H9 (cell line): ENCODE data around the gene SPEF2. TPM values are rescaled to one million over a fixed set of nuclear protein-coding genes. Genes with fewer than 3 reads are reported as not detected.

ENCODE experiments used
- DNase-seq: peaks from one replicate; pipeline ENCODE4 v3.0.0-alpha.2; 2017
- H2AFZ ChIP-seq: one replicate; pipeline ENCODE4 v1.6.1; 2013; ENCODE audit warnings: mild to moderate bottlenecking, low read length, control low read depth, moderate library complexity
- H2AK5ac ChIP-seq: 2 replicates; pipeline ENCODE4 v1.6.1; 2013; ENCODE audit warnings: low read length, control low read depth, mixed read lengths; ENCODE audit not compliant: insufficient read length
- H2BK120ac ChIP-seq: one replicate; pipeline ENCODE4 v1.6.1; 2013; ENCODE audit warnings: low read depth, mild to moderate bottlenecking, low read length, control low read depth, inconsistent platforms; ENCODE audit not compliant: poor library complexity, severe bottlenecking
- H2BK12ac ChIP-seq: 2 replicates; pipeline ENCODE4 v1.6.1; 2013; ENCODE audit warnings: low read length, control low read depth, mixed read lengths, low read depth; ENCODE audit not compliant: insufficient read length
- H2BK15ac ChIP-seq: 2 replicates; pipeline ENCODE4 v1.6.1; 2013; ENCODE audit warnings: low read depth, low read length, control low read depth
- H2BK20ac ChIP-seq: one replicate; pipeline ENCODE4 v1.6.1; 2013; ENCODE audit warnings: low read depth, mild to moderate bottlenecking, low read length, control low read depth, inconsistent platforms; ENCODE audit not compliant: poor library complexity, severe bottlenecking
- H2BK5ac ChIP-seq: 2 replicates; pipeline ENCODE4 v1.6.1; 2013; ENCODE audit warnings: low read length, control low read depth, mixed read lengths; ENCODE audit not compliant: insufficient read length
- H3K14ac ChIP-seq: 2 replicates; pipeline ENCODE4 v1.6.1; 2013; ENCODE audit warnings: low read length, control low read depth; ENCODE audit not compliant: insufficient read depth
- H3K18ac ChIP-seq: 2 replicates; pipeline ENCODE4 v1.6.1; 2013; ENCODE audit warnings: low read depth, mild to moderate bottlenecking, mixed read lengths, low read length, control low read depth; ENCODE audit not compliant: insufficient read length
- H3K23ac ChIP-seq: 2 replicates; pipeline ENCODE4 v1.6.1; 2013; ENCODE audit warnings: low read length, control low read depth, mixed read lengths, low read depth; ENCODE audit not compliant: insufficient read length
- H3K23me2 ChIP-seq: 2 replicates; pipeline ENCODE4 v1.6.1; 2013; ENCODE audit warnings: low read depth, mild to moderate bottlenecking, mixed read lengths, low read length, control low read depth; ENCODE audit not compliant: insufficient read length, poor library complexity, severe bottlenecking
- H3K27ac ChIP-seq: 2 replicates; pipeline ENCODE4 v1.5.1; 2013; ENCODE audit warnings: low read length, control low read depth, mixed read lengths, low read depth; ENCODE audit not compliant: insufficient read length
- H3K27me3 ChIP-seq: 2 replicates; pipeline ENCODE4 v1.6.1; 2013; ENCODE audit warnings: low read length, control low read depth, inconsistent platforms; ENCODE audit not compliant: insufficient read depth
- H3K4ac ChIP-seq: 2 replicates; pipeline ENCODE4 v1.6.1; 2013; ENCODE audit warnings: low read depth, mild to moderate bottlenecking, control low read depth, inconsistent platforms, low read length, moderate library complexity
- H3K4me1 ChIP-seq: 2 replicates; pipeline ENCODE4 v1.6.1; 2013; ENCODE audit warnings: low read length, control low read depth, inconsistent platforms; ENCODE audit not compliant: insufficient read depth
- H3K4me2 ChIP-seq: 2 replicates; pipeline ENCODE4 v1.6.1; 2013; ENCODE audit warnings: low read length, control low read depth, mixed read lengths; ENCODE audit not compliant: insufficient read length, insufficient read depth
- H3K56ac ChIP-seq: 2 replicates; pipeline ENCODE4 v1.6.1; 2013; ENCODE audit warnings: low read depth, mild to moderate bottlenecking, mixed read lengths, low read length, control low read depth; ENCODE audit not compliant: insufficient read length
- H3K79me1 ChIP-seq: 2 replicates; pipeline ENCODE4 v1.6.1; 2013; ENCODE audit warnings: low read depth, mild to moderate bottlenecking, moderate library complexity, low read length, control low read depth, inconsistent platforms; ENCODE audit not compliant: insufficient read depth, poor library complexity, severe bottlenecking
- H3K79me2 ChIP-seq: 2 replicates; pipeline ENCODE4 v1.6.1; 2013; ENCODE audit warnings: low read length, control low read depth, inconsistent platforms; ENCODE audit not compliant: insufficient read depth
- H3K9ac ChIP-seq: 2 replicates; pipeline ENCODE4 v1.6.1; 2013; ENCODE audit warnings: low read length, control low read depth, mixed read lengths; ENCODE audit not compliant: insufficient read length; ENCODE audit errors: extremely low read depth
- H3K9me3 ChIP-seq: one replicate; pipeline ENCODE4 v1.6.1; 2013; ENCODE audit warnings: low read depth, low read length, inconsistent platforms; ENCODE audit not compliant: control insufficient read depth
- H3T11ph ChIP-seq: one replicate; pipeline ENCODE4 v1.6.1; 2013; ENCODE audit warnings: mild to moderate bottlenecking, low read length, control low read depth, inconsistent platforms
- H4K20me1 ChIP-seq: one replicate; pipeline ENCODE4 v1.6.1; 2013; ENCODE audit not compliant: control insufficient read depth, insufficient read length, insufficient read depth
- H4K5ac ChIP-seq: 2 replicates; pipeline ENCODE4 v1.6.1; 2013; ENCODE audit warnings: low read depth, mild to moderate bottlenecking, mixed read lengths, low read length, control low read depth; ENCODE audit not compliant: insufficient read length
- H4K8ac ChIP-seq: replicated peaks from 2 replicates; pipeline ENCODE4 v1.6.1; 2013; ENCODE audit warnings: low read length, control low read depth, mixed read lengths, low read depth; ENCODE audit not compliant: insufficient read length
- H4K91ac ChIP-seq: 2 replicates; pipeline ENCODE4 v1.6.1; 2013; ENCODE audit warnings: low read depth, mild to moderate bottlenecking, moderate library complexity, mixed read lengths, low read length, control low read depth; ENCODE audit not compliant: insufficient read length
- H3K27ac Mint-ChIP-seq, 3 experiments: 2 replicates in 2 of 3; 3 replicates in 1 of 3; pipeline ENCODE4 v1.8.0; 2020 to 2021; ENCODE audit warnings: mixed read lengths in 3 of 3, mild to moderate bottlenecking in 1 of 3, moderate library complexity in 1 of 3
- H3K27me3 Mint-ChIP-seq: 2 replicates; pipeline ENCODE4 v1.8.0; 2021; ENCODE audit warnings: low read depth, mild to moderate bottlenecking, moderate library complexity, mixed read lengths
- H3K36me3 Mint-ChIP-seq, 3 experiments: 2 replicates in 2 of 3; 3 replicates in 1 of 3; pipeline ENCODE4 v1.8.0; 2020 to 2021; ENCODE audit warnings: low read depth in 3 of 3, mixed read lengths in 3 of 3; ENCODE audit not compliant: insufficient read depth in 1 of 3
- H3K4me1 Mint-ChIP-seq, 2 experiments: 2 replicates each; pipeline ENCODE4 v1.8.0; 2020; ENCODE audit warnings: mixed read lengths in 2 of 2
- H3K4me3 Mint-ChIP-seq, 2 experiments: 2 replicates in 1 of 2; 3 replicates in 1 of 2; pipeline ENCODE4 v1.8.0; 2020 to 2021; ENCODE audit warnings: mild to moderate bottlenecking in 2 of 2, mixed read lengths in 2 of 2, moderate library complexity in 1 of 2
- H3K9me3 Mint-ChIP-seq, 2 experiments: 2 replicates in 1 of 2; 3 replicates in 1 of 2; pipeline ENCODE4 v1.8.0; 2020; ENCODE audit warnings: mild to moderate bottlenecking in 2 of 2, mixed read lengths in 2 of 2, moderate library complexity in 1 of 2
- CTCF ChIP-seq: fragments of 200-600 bp; sonication (generic); conservative IDR thresholded peaks from 3 replicates; pipeline ENCODE4 v1.8.0; 2021; ENCODE audit warnings: antibody characterized with exemption, mild to moderate bottlenecking
- WGBS: extraction: QIAGEN DNeasy Blood & Tissue Kit; methylation state at CpG from one replicate; pipeline ENCODE4 v1.1.7; 2013; ENCODE audit warnings: missing lambda C conversion rate, low lambda C conversion rate, mixed read lengths; ENCODE audit not compliant: insufficient read length; ENCODE audit errors: extremely low coverage; 5-methylcytosine and 5-hydroxymethylcytosine counted together
- total RNA-seq: library from RNA; stranded (reverse); gene quantifications from 2 replicates; pipeline ENCODE4 v1.2.1, GENCODE V29; 2021

The SPEF2 gene
- total RNA-seq, 1 experiment from 2014 or later, result 1.0 TPM

DNA sequence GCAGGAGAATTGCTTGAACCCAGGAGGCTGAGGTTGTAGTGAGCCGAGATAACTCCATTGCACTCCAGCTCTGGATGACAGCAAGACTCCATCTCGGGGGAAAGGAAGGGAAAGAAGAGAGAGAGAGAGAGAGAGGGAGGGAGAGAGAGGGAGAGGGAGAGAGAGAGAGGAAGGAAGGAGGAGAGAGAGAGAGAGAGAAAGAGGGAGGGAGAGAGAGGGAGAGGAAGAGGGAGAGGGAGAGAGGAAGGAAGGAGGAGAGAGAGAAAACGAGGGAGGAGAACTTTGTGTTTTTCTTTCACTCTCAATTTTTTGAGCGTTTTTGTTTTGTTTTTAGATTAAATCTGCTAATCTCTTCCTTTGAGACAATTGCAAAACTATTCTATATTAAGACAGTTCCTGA lies 46.9 kb downstream of the SPEF2 start:
- no peaks in the 10 kb centered on the region for H3K23me2 ChIP-seq
- H2BK12ac ChIP-seq, result no peak overlapping the region
- H3K27ac ChIP-seq, result no peak overlapping the region
- H3T11ph ChIP-seq, result no peak overlapping the region
- H3K9ac ChIP-seq, result no peak overlapping the region
- no peak for DNase-seq
- H4K91ac ChIP-seq, result no peak overlapping the region
- no peaks in the 10 kb centered on the region for H3K9me3 ChIP-seq
- no peaks in the 10 kb centered on the region for H4K20me1 ChIP-seq
- no peak overlapping the region for H2BK20ac ChIP-seq
- Mint-ChIP-seq H3K27ac (no peak overlapping the region), H3K36me3 (no peaks in the 10 kb centered on the region), H3K9me3 (no peaks in the 10 kb centered on the region), H3K4me3 (no peak overlapping the region), H3K4me1 (no peaks in the 10 kb centered on the region), H3K27me3 (peaks cover 20% of the 10 kb centered on the region)
- no peaks in the 10 kb centered on the region for H3K27me3 ChIP-seq
- no peak overlapping the region for H2BK120ac ChIP-seq
- no peak overlapping the region for H4K8ac ChIP-seq
- no peak overlapping the region for H3K18ac ChIP-seq
- no peak overlapping the region for H3K23ac ChIP-seq
- no peak overlapping the region for H2BK5ac ChIP-seq
- H3K4ac ChIP-seq, result no peak overlapping the region
- H3K4me2 ChIP-seq, result no peak overlapping the region
- no peak overlapping the region for H3K14ac ChIP-seq
- H3K56ac ChIP-seq, result no peak overlapping the region
- no peak for TF ChIP-seq CTCF
- H2AK5ac ChIP-seq, result no peak overlapping the region
- no CpG with 5 or more reads among the region's 4 CpGs for WGBS
- H4K5ac ChIP-seq, result no peak overlapping the region
- H3K4me1 ChIP-seq, result no peaks in the 10 kb centered on the region
- H3K79me1 ChIP-seq, result no peaks in the 10 kb centered on the region
- H2AFZ ChIP-seq, result no peak overlapping the region
- H2BK15ac ChIP-seq, result no peak overlapping the region
- H3K79me2 ChIP-seq, result no peaks in the 10 kb centered on the region
